GM12873 (cell line): ENCODE measurements around the gene KRTAP5-4.

Experiments
- CTCF ChIP-seq: IDR thresholded peaks from 2 replicates; pipeline ENCODE4 v1.5.1; 2012; ENCODE audit warnings: low read depth, mild to moderate bottlenecking, moderate library complexity, low read length, control low read depth; ENCODE audit not compliant: insufficient read depth; ENCODE audit errors: missing control alignments

Gene KRTAP5-4

GRCh38 chr11:1641096-1641495 is 19.2 kb upstream of the KRTAP5-4 start:
- no peak for TF ChIP-seq CTCF

- TF ChIP-seq CTCF: peak; percentile 84
Measured at GRCh38 chr11:1640076-1640946, 18.4 kb upstream of the KRTAP5-4 start.

- no peak for TF ChIP-seq CTCF
Measured at GRCh38 chr11:1639666-1640065, 17.7 kb upstream of the KRTAP5-4 start.

GRCh38 chr11:1639102-1639620 is 17.2 kb upstream of the KRTAP5-4 start:
- TF ChIP-seq CTCF: no peak

GRCh38 chr11:1638344-1638743 is 16.4 kb upstream of the KRTAP5-4 start:
- no peak for TF ChIP-seq CTCF

GRCh38 chr11:1637628-1638027 is 15.7 kb upstream of the KRTAP5-4 start:
- no peak for TF ChIP-seq CTCF

- no peak for TF ChIP-seq CTCF
Measured at GRCh38 chr11:1636291-1636950, 14.5 kb upstream of the KRTAP5-4 start.
